WTC11 (cell line): Measurements from ENCODE around the gene FOLR1. TPM values are rescaled to one million over a fixed set of nuclear protein-coding genes. Genes with fewer than 3 reads are reported as not detected.
"Not testable (repeated sequence)": the region's sequence is repeated elsewhere in the genome, so short reads cannot be mapped to it uniquely, and the experiment has no call there.

Experiments
- ATAC-seq: fragments of 200-7000 bp; cut with Tn5 transposase; 2 replicates; pipeline ENCODE4 v1.10.0; 2021; ENCODE audit warnings: mild to moderate bottlenecking, moderate library complexity
- CTCF ChIA-PET: fragments of 300-600 bp; sonication (Branson Sonifier 250); formaldehyde crosslinking; loops from one replicate; lab custom pipeline; 2021; ENCODE audit warnings: antibody characterized with exemption; lab: Charles Lee
- POLR2A ChIA-PET: fragments of 350-600 bp; sonication (Branson Sonifier 250); formaldehyde crosslinking; loops from one replicate; lab custom pipeline; 2021; ENCODE audit warnings: antibody characterized with exemption; lab: Charles Lee
- DNase-seq: peaks from one replicate; pipeline ENCODE4 v3.0.0; 2021; ENCODE audit warnings: low spot score
- H3K27ac Mint-ChIP-seq: 2 replicates; pipeline ENCODE4 v1.8.0; 2021; ENCODE audit warnings: mixed read lengths
- H3K27me3 Mint-ChIP-seq: 2 replicates; pipeline ENCODE4 v1.8.0; 2021; ENCODE audit warnings: low read depth, mild to moderate bottlenecking, moderate library complexity, mixed read lengths
- H3K36me3 Mint-ChIP-seq: 2 replicates; pipeline ENCODE4 v1.8.0; 2021; ENCODE audit warnings: mixed read lengths
- H3K4me1 Mint-ChIP-seq: 2 replicates; pipeline ENCODE4 v1.8.0; 2022; ENCODE audit warnings: mixed read lengths
- H3K4me3 Mint-ChIP-seq: 2 replicates; pipeline ENCODE4 v1.8.0; 2021; ENCODE audit warnings: mild to moderate bottlenecking, moderate library complexity, mixed read lengths
- H3K9me3 Mint-ChIP-seq: 2 replicates; pipeline ENCODE4 v1.8.0; 2021; ENCODE audit warnings: mixed read lengths
- AR ChIP-seq: fragments of 250-450 bp; sonication (Bioruptor Pico); IDR thresholded peaks from 2 replicates; pipeline ENCODE4 v1.9.0; 2021; ENCODE audit warnings: mild to moderate bottlenecking
- ATF2 ChIP-seq: sonication (generic); formaldehyde crosslinking; IDR thresholded peaks from 2 replicates; pipeline ENCODE4 v1.8.1; 2022; ENCODE audit warnings: low read depth, missing genetic modification reagents, borderline replicate concordance
- E2F4 ChIP-seq: sonication (generic); formaldehyde crosslinking; IDR thresholded peaks from 2 replicates; pipeline ENCODE4 v1.8.1; 2022; ENCODE audit warnings: low read depth, mild to moderate bottlenecking, moderate library complexity, missing genetic modification reagents, borderline replicate concordance
- EMX1 ChIP-seq: fragments of 250-450 bp; sonication (Bioruptor Pico); IDR thresholded peaks from 2 replicates; pipeline ENCODE4 v1.8.0; 2021; ENCODE audit warnings: mild to moderate bottlenecking
- ESRRA ChIP-seq: sonication (generic); formaldehyde crosslinking; IDR thresholded peaks from 2 replicates; pipeline ENCODE4 v1.8.1; 2022; ENCODE audit warnings: mild to moderate bottlenecking, missing genetic modification reagents, borderline replicate concordance
- GRHL2 ChIP-seq: fragments of 250-450 bp; sonication (Bioruptor Pico); IDR thresholded peaks from 2 replicates; pipeline ENCODE4 v1.8.0; 2022; ENCODE audit warnings: mild to moderate bottlenecking, moderate library complexity; ENCODE audit not compliant: insufficient replicate concordance, severe bottlenecking
- HMGXB4 ChIP-seq: sonication (generic); formaldehyde crosslinking; IDR thresholded peaks from 2 replicates; pipeline ENCODE4 v1.8.1; 2023; ENCODE audit warnings: mild to moderate bottlenecking, moderate library complexity, missing genetic modification reagents
- MXD4 ChIP-seq: fragments of 250-450 bp; sonication (Bioruptor Pico); IDR thresholded peaks from 2 replicates; pipeline ENCODE4 v1.8.0; 2021; ENCODE audit warnings: mild to moderate bottlenecking, moderate library complexity, borderline replicate concordance
- NR1H2 ChIP-seq: sonication (generic); formaldehyde crosslinking; IDR thresholded peaks from 2 replicates; pipeline ENCODE4 v1.9.0; 2021; ENCODE audit warnings: mild to moderate bottlenecking, moderate library complexity, missing genetic modification reagents
- SOX15 ChIP-seq: fragments of 250-450 bp; sonication (Bioruptor Pico); IDR thresholded peaks from 2 replicates; pipeline ENCODE4 v1.9.0; 2021; ENCODE audit warnings: mild to moderate bottlenecking
- total RNA-seq: library from RNA; stranded (reverse); gene quantifications from 3 replicates; pipeline ENCODE4 v1.2.3, GENCODE V29; 2021

The FOLR1 gene
- total RNA-seq, 1 experiment from 2014 or later: 0.35 TPM

- H3K9me3 Mint-ChIP-seq: peaks cover 18% of the 10 kb centered on the region
- POLR2A ChIA-PET, DNase-seq, H3K27me3 Mint-ChIP-seq, H3K27ac Mint-ChIP-seq, CTCF ChIA-PET, H3K4me1 Mint-ChIP-seq, ATAC-seq, H3K36me3 Mint-ChIP-seq, H3K4me3 Mint-ChIP-seq: not testable (repeated sequence)
Observed at GRCh38 chr11:72169754-72170153, 22.2 kb upstream of the FOLR1 start.

- H3K4me3 Mint-ChIP-seq, H3K27me3 Mint-ChIP-seq, H3K27ac Mint-ChIP-seq, ATAC-seq, H3K9me3 Mint-ChIP-seq, DNase-seq, POLR2A ChIA-PET, H3K4me1 Mint-ChIP-seq, H3K36me3 Mint-ChIP-seq, CTCF ChIA-PET: not testable (repeated sequence)
Observed at GRCh38 chr11:72172043-72172442, 19.9 kb upstream of the FOLR1 start.

- no peak for DNase-seq
- Mint-ChIP-seq H3K4me1 (no peaks in the 10 kb centered on the region), H3K36me3 (no peaks in the 10 kb centered on the region), H3K27me3 (peaks cover 3% of the 10 kb centered on the region), H3K27ac (no peak overlapping the region), H3K4me3 (no peak overlapping the region), H3K9me3 (peaks cover under 1% of the 10 kb centered on the region; the same call in 1 of the 2 replicates)
- ATAC-seq: no peak
- POLR2A ChIA-PET: no interaction called here
- TF ChIP-seq EMX1 (CRISPR knock-in tag) (no peak), GRHL2 (CRISPR knock-in tag) (no peak), ATF2 (CRISPR knock-in tag) (no peak), NR1H2 (CRISPR knock-in tag) (no peak), SOX15 (CRISPR knock-in tag) (no peak)
- CTCF ChIA-PET: no interaction called here
Observed at GRCh38 chr11:72173291-72173690, 18.6 kb upstream of the FOLR1 start.

GRCh38 chr11:72174302-72175070 lies 17.5 kb upstream of the FOLR1 start:
- ATAC-seq: no peak
- DNase-seq: no peak
- Mint-ChIP-seq H3K4me1 (no peaks in the 10 kb centered on the region), H3K9me3 (no peaks in the 10 kb centered on the region)
- POLR2A ChIA-PET: no interaction called here
- no peak for TF ChIP-seq HMGXB4 (CRISPR knock-in tag)
- TF ChIP-seq ESRRA (CRISPR knock-in tag): no peak
- TF ChIP-seq E2F4 (CRISPR knock-in tag): no peak
- TF ChIP-seq MXD4: no peak
- TF ChIP-seq, all 79 proteins: peak for 0
- Mint-ChIP-seq H3K27ac (no peak overlapping the region), H3K36me3 (no peaks in the 10 kb centered on the region), H3K27me3 (peaks cover 6% of the 10 kb centered on the region), H3K4me3 (no peak overlapping the region)
- CTCF ChIA-PET: no interaction called here

- Mint-ChIP-seq H3K27ac (no peak overlapping the region), H3K4me1 (no peaks in the 10 kb centered on the region), H3K4me3 (no peak overlapping the region), H3K27me3 (peaks cover 15% of the 10 kb centered on the region), H3K9me3 (no peaks in the 10 kb centered on the region), H3K36me3 (no peaks in the 10 kb centered on the region)
- DNase-seq: no peak
- no peak for TF ChIP-seq AR (CRISPR knock-in tag)
- ChIA-PET POLR2A (no interaction called here), CTCF (interaction anchor here (1.0 kb wide), 1 partner anchor 46 kb away, joined by 3 read pairs; no protein-coding TSS in a partner anchor)
- ATAC-seq: no peak
Observed at GRCh38 chr11:72177656-72178055, 14.3 kb upstream of the FOLR1 start.
